Smooth muscle cell (in vitro differentiated cells): ENCODE measurements around the gene OR5H6. TPM values are rescaled to one million over a fixed set of nuclear protein-coding genes. Genes with fewer than 3 reads are reported as not detected.

Source experiments
- DNase-seq: peaks from one replicate; lab custom pipeline; 2025; ENCODE audit not compliant: unreplicated experiment; lab: John Stamatoyannopoulos, UW
- H2AFZ ChIP-seq: fragments of 200-600 bp; sonication (generic); 2 replicates; pipeline ENCODE4 v1.6.0; 2016; ENCODE audit warnings: antibody characterized with exemption, low read depth, mild to moderate bottlenecking
- H3F3A ChIP-seq: fragments of 200-600 bp; sonication (generic); 2 replicates; pipeline ENCODE4 v1.6.0; 2017; ENCODE audit warnings: antibody characterized with exemption, low read depth
- H3K27ac ChIP-seq: fragments of 200-600 bp; sonication (generic); 2 replicates; pipeline ENCODE4 v1.5.1; 2016; ENCODE audit warnings: low read depth, mild to moderate bottlenecking
- H3K27me3 ChIP-seq: fragments of 200-600 bp; sonication (generic); 2 replicates; pipeline ENCODE4 v1.6.1; 2016; ENCODE audit warnings: low read depth, mild to moderate bottlenecking
- H3K36me3 ChIP-seq: fragments of 200-600 bp; sonication (generic); 2 replicates; pipeline ENCODE4 v1.5.1; 2016; ENCODE audit warnings: low read depth
- H3K4me1 ChIP-seq: fragments of 200-600 bp; sonication (generic); 2 replicates; pipeline ENCODE4 v1.5.1; 2016; ENCODE audit warnings: low read depth
- H3K4me2 ChIP-seq: fragments of 200-600 bp; sonication (generic); 2 replicates; pipeline ENCODE4 v1.6.0; 2016; ENCODE audit warnings: mild to moderate bottlenecking
- H3K4me3 ChIP-seq: fragments of 200-600 bp; sonication (generic); 2 replicates; pipeline ENCODE4 v1.5.1; 2016; ENCODE audit warnings: mild to moderate bottlenecking
- H3K79me2 ChIP-seq: fragments of 200-600 bp; sonication (generic); 2 replicates; pipeline ENCODE4 v1.6.0; 2016; ENCODE audit warnings: low read depth, mild to moderate bottlenecking
- H3K9ac ChIP-seq: fragments of 200-600 bp; sonication (generic); 2 replicates; pipeline ENCODE4 v1.6.0; 2016; ENCODE audit warnings: low read depth
- H3K9me3 ChIP-seq: fragments of 200-600 bp; sonication (generic); replicated peaks from 2 replicates; pipeline ENCODE4 v1.5.1; 2016; ENCODE audit warnings: low read depth
- H4K20me1 ChIP-seq: fragments of 200-600 bp; sonication (generic); 2 replicates; pipeline ENCODE4 v1.6.0; 2016; ENCODE audit warnings: low read depth
- CTCF ChIP-seq: fragments of 200-600 bp; sonication (generic); IDR thresholded peaks from 2 replicates; pipeline ENCODE4 v1.5.1; 2017; ENCODE audit warnings: borderline replicate concordance, mild to moderate bottlenecking, antibody characterized with exemption; ENCODE audit not compliant: insufficient read depth, poor library complexity, severe bottlenecking
- WGBS: methylation state at CpG from one replicate; pipeline ENCODE4 v1.1.7; 2016; ENCODE audit warnings: low lambda C conversion rate; 5-methylcytosine and 5-hydroxymethylcytosine counted together
- polyA plus RNA-seq: library from polyadenylated mRNA; unstranded; fragments of >200 nt; fragmentation: Nextera tagmentation; extraction: Ambion mirVana; gene quantifications from 2 replicates; pipeline ENCODE4 v1.2.1, GENCODE V29; 2016
- total RNA-seq: library from RNA; depleted of rRNA; stranded (reverse); fragments of >200 nt; gene quantifications from 2 replicates; pipeline ENCODE4 v1.2.3, GENCODE V29; 2014

Gene OR5H6
- total and polyA plus RNA-seq, 2 experiments from 2014 or later: not detected

DNA sequence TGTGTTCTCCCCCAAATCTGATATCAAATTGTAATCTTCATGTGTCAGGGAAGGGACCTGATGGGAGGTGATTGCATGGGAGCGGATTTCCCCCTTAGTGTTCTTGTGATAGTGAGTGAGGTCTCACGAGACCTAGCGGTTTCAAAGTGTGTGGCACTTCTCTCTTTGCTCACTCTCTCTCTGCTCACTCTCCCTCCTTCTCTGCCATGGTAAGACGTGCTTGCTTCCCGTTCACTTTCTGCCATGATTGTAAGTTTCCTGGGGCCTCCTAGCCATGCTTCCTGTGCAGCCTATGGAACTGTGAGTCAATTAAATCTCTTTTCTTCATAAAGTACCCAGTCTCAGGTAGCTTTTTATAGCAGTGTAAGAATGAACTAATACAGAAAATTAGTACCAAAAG, 30.6 kb upstream of the OR5H6 start:
- Histone ChIP-seq H2AFZ (no peak overlapping the region), H3F3A (no peaks in the 10 kb centered on the region), H4K20me1 (no peaks in the 10 kb centered on the region), H3K4me2 (no peak overlapping the region), H3K36me3 (no peaks in the 10 kb centered on the region), H3K79me2 (no peaks in the 10 kb centered on the region), H3K27ac (no peak overlapping the region), H3K27me3 (no peaks in the 10 kb centered on the region), H3K4me3 (no peak overlapping the region), H3K4me1 (no peaks in the 10 kb centered on the region), H3K9me3 (no peaks in the 10 kb centered on the region), H3K9ac (no peak overlapping the region)
- DNase-seq: no peak
- WGBS: 90% methylated on average over 5 of the region's 5 CpGs
- no peak for TF ChIP-seq CTCF

DNA sequence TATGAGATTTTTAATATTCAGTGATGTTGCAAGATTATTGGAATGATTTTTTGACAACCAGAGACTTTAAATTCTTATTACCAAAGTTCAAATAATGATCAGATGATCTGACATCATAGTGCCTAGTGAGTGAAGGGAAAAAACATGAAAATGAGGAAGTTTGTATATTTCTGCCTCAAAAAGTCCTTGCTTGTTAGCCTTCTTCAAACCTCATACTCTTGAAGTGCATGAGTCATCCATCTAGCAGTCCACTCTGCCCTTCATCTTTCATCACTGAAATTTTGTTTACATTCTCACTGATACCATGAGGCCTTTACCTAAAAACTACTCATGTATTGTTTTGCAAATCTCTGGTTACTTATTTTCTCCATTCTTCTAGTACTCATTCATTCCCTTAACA, 23.9 kb upstream of the OR5H6 start:
- TF ChIP-seq CTCF: no peak
- Histone ChIP-seq H3K4me3 (no peak overlapping the region), H3K27ac (no peak overlapping the region), H3K9ac (no peak overlapping the region), H3K9me3 (no peaks in the 10 kb centered on the region), H4K20me1 (no peaks in the 10 kb centered on the region), H3K27me3 (no peaks in the 10 kb centered on the region), H3K79me2 (no peaks in the 10 kb centered on the region), H2AFZ (no peak overlapping the region), H3K36me3 (no peaks in the 10 kb centered on the region), H3K4me2 (no peak overlapping the region), H3F3A (no peaks in the 10 kb centered on the region), H3K4me1 (no peaks in the 10 kb centered on the region)
- DNase-seq: no peak

DNA sequence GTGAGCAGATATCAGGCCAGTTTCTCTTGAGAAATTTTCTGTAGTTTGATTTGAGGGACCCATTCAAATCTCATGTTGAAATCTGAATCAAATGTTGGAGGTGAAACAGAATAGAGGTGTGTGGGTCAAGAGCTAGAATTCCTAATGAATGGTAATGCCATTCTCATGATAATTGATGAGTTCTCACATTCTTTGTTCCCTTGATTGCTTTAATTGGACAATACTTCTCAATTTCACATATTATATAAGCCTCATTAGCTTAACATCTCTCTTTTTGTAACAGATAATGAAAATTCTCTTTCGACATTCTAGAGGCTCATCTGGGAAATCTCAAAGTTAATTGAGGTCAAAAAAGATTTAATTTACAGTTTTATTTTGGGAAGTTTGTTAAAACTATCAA, 21.9 kb upstream of the OR5H6 start:
- 69% methylated on average over 1 of the region's 1 CpG for WGBS
- Histone ChIP-seq H3K79me2 (no peaks in the 10 kb centered on the region), H2AFZ (no peak overlapping the region), H3K27me3 (no peaks in the 10 kb centered on the region), H3K4me2 (no peak overlapping the region), H4K20me1 (no peaks in the 10 kb centered on the region), H3K4me1 (no peaks in the 10 kb centered on the region), H3K9ac (no peak overlapping the region), H3K36me3 (no peaks in the 10 kb centered on the region), H3F3A (no peaks in the 10 kb centered on the region), H3K9me3 (no peaks in the 10 kb centered on the region), H3K27ac (no peak overlapping the region), H3K4me3 (no peak overlapping the region)
- no peak for TF ChIP-seq CTCF
- DNase-seq: no peak

DNA sequence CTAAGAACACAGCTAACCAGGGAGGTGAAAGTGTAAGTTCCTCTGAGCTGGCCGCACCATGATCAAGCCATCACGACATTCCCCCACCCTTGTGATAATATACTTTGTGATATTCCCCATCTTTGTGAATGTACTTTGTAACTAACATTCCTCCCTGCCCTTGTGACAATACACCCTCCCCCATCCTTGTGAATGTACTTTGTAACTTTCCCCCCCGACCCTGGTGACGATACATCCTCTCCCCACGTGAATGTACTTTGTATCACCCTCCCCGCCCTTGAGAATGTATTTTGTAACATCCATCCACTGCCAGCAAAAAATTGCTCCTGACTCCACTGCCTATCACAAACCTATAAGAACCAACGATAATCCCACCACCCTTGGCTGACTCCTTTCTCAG, 20.2 kb upstream of the OR5H6 start:
- no peaks in the 10 kb centered on the region for H3K36me3 ChIP-seq
- no peak overlapping the region for H3K9ac ChIP-seq
- H3K27ac ChIP-seq: no peak overlapping the region
- H3K79me2 ChIP-seq: no peaks in the 10 kb centered on the region
- H2AFZ ChIP-seq: no peak overlapping the region
- no peak for TF ChIP-seq CTCF
- H3K9me3 ChIP-seq: no peaks in the 10 kb centered on the region
- no peaks in the 10 kb centered on the region for H3K27me3 ChIP-seq
- H3K4me3 ChIP-seq: no peak overlapping the region
- no peaks in the 10 kb centered on the region for H3F3A ChIP-seq
- no peak overlapping the region for H3K4me2 ChIP-seq
- no peak for DNase-seq
- H3K4me1 ChIP-seq: no peaks in the 10 kb centered on the region
- WGBS: 96% methylated on average over 7 of the region's 7 CpGs
- no peaks in the 10 kb centered on the region for H4K20me1 ChIP-seq
